Loucy (cell line): ENCODE results near the gene EML5.

Experiments
- EZH2phosphoT487 ChIP-seq: fragments of 200-600 bp; IDR thresholded peaks from 2 replicates; pipeline ENCODE4 v1.6.1; 2018; ENCODE audit warnings: antibody characterized with exemption, mild to moderate bottlenecking, moderate library complexity, borderline replicate concordance
- TF ChIP-seq, protein P1 (sequence below): fragments of 200-600 bp; sonication (generic); conservative IDR thresholded peaks from 2 replicates; pipeline ENCODE4 v1.5.1; 2014; ENCODE audit warnings: mild to moderate bottlenecking, antibody characterized with exemption, low read length

DNA sequence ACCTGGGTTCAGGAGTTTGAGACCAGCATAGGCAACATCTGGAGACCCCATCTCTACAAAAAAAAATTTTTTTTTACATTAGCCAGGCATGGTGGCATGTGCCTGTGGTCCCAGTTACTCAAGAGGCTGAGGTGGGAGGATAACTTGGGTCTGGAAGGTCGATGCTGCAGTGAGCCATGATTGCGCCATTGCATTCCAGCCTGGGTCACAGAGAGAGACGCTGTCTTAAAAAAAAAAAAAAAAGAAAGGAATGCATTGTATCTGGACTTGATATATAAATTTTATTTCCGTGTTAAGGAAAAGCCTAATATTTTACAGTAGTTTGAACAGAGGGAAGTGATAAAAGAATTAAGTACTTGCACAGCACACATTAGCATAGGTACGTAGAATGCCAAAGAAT, 132.7 kb downstream of the EML5 start:
- TF ChIP-seq, protein P1, sequence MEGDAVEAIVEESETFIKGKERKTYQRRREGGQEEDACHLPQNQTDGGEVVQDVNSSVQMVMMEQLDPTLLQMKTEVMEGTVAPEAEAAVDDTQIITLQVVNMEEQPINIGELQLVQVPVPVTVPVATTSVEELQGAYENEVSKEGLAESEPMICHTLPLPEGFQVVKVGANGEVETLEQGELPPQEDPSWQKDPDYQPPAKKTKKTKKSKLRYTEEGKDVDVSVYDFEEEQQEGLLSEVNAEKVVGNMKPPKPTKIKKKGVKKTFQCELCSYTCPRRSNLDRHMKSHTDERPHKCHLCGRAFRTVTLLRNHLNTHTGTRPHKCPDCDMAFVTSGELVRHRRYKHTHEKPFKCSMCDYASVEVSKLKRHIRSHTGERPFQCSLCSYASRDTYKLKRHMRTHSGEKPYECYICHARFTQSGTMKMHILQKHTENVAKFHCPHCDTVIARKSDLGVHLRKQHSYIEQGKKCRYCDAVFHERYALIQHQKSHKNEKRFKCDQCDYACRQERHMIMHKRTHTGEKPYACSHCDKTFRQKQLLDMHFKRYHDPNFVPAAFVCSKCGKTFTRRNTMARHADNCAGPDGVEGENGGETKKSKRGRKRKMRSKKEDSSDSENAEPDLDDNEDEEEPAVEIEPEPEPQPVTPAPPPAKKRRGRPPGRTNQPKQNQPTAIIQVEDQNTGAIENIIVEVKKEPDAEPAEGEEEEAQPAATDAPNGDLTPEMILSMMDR: no peak
- TF ChIP-seq EZH2phosphoT487: no peak
